Measurements from ENCODE around the gene CUX1. TPM values are rescaled to one million over a fixed set of nuclear protein-coding genes. Genes with fewer than 3 reads are reported as not detected.

The CUX1 gene
- total and polyA plus RNA-seq, 2 of the 13 experiments (the other 11 are each of a cell fraction or from before 2014, with no cell fraction given): 13.7 to 14.9 TPM

- no peaks in the 10 kb centered on the region for H3K9me3 ChIP-seq (ENCODE audit: low read length)
- no peaks in the 10 kb centered on the region for H3K36me3 ChIP-seq (replicated peaks in 1 of 2; ENCODE audit: control insufficient read depth in 1 of 2, insufficient read depth in 2 of 2, low read length in 2 of 2)
- peaks cover 51% of the 10 kb centered on the region for H3K79me2 ChIP-seq (ENCODE audit: insufficient read depth, low read length)
- peaks cover 1% of the 10 kb centered on the region; the same call in 1 of the 2 replicates for H4K20me1 ChIP-seq (ENCODE audit: insufficient read depth, low read length)
- WGBS (ENCODE audit: low lambda C conversion rate): 94% methylated on average over 13 of the region's 13 CpGs
- no peaks in the 10 kb centered on the region for H3K27me3 ChIP-seq (ENCODE audit: control insufficient read depth in 1 of 2, insufficient read depth in 2 of 2, low read length in 2 of 2)
- no peaks in the 10 kb centered on the region for H3K4me1 ChIP-seq (ENCODE audit: insufficient read depth, low read length)
- CTCF ChIA-PET (ENCODE audit: low intra/inter-chr PET ratio, low total read pairs): no interaction called here
- no peak overlapping the region for H2AFZ ChIP-seq (ENCODE audit: low read length)
- no peak overlapping the region for H3K27ac ChIP-seq (ENCODE audit: extremely low read length, insufficient read depth, low read length)
- TF ChIP-seq NCOA1 (CRISPR knock-in tag; IDR thresholded peaks at IDR 0.05): no peak
- H3K4me2 ChIP-seq (ENCODE audit: low read depth, low read length): no peak overlapping the region
- intact Hi-C loops (cut with micrococcal nuclease; ENCODE audit: unreplicated experiment): no loop called here
- POLR2A ChIA-PET: no interaction called here
- BruUV-seq (replicated peaks): no TSS peak
- H3K9ac ChIP-seq (ENCODE audit: insufficient read depth, low read depth, low read length): no peak overlapping the region
- no peak for DNase-seq (ENCODE audit: low spot score)
- no peak overlapping the region for H3K4me3 ChIP-seq (replicated peaks in 1 of 3; ENCODE audit: insufficient read depth in 1 of 3, low read depth in 2 of 3, low read length in 3 of 3)
- no peak for FAIRE-seq
- in situ Hi-C loops (cut with HindIII; ENCODE audit: extremely low pct_ligation_motif_present, low pct_unique_long_range_greater_than_20kb): no loop called here
- ATAC-seq: no peak
Measured at GRCh38 chr7:101903515-101903868, 86.1 kb downstream of the CUX1 start.

- CTCF ChIA-PET (ENCODE audit: low intra/inter-chr PET ratio, low total read pairs): no interaction called here
- in situ Hi-C loops (cut with HindIII; ENCODE audit: extremely low pct_ligation_motif_present, low pct_unique_long_range_greater_than_20kb): no loop called here
- Histone ChIP-seq H3K4me2 (ENCODE audit: low read depth, low read length) (no peak overlapping the region), H3K9me3 (ENCODE audit: low read length) (no peaks in the 10 kb centered on the region), H3K36me3 (replicated peaks in 1 of 2; ENCODE audit: control insufficient read depth in 1 of 2, insufficient read depth in 2 of 2, low read length in 2 of 2) (no peaks in the 10 kb centered on the region), H3K4me3 (replicated peaks in 1 of 3; ENCODE audit: insufficient read depth in 1 of 3, low read depth in 2 of 3, low read length in 3 of 3) (no peak overlapping the region), H3K4me1 (ENCODE audit: insufficient read depth, low read length) (no peaks in the 10 kb centered on the region), H3K79me2 (ENCODE audit: insufficient read depth, low read length) (peaks cover 55% of the 10 kb centered on the region), H2AFZ (ENCODE audit: low read length) (no peak overlapping the region), H3K9ac (ENCODE audit: insufficient read depth, low read depth, low read length) (no peak overlapping the region), H4K20me1 (ENCODE audit: insufficient read depth, low read length) (peaks cover 6% of the 10 kb centered on the region; the same call in 1 of the 2 replicates), H3K27me3 (ENCODE audit: control insufficient read depth in 1 of 2, insufficient read depth in 2 of 2, low read length in 2 of 2) (no peaks in the 10 kb centered on the region), H3K27ac (ENCODE audit: extremely low read length, insufficient read depth, low read length) (no peak overlapping the region)
- 86% methylated on average over 10 of the region's 10 CpGs for WGBS (ENCODE audit: low lambda C conversion rate)
- FAIRE-seq: no peak
- DNase-seq (ENCODE audit: low spot score): no peak
- TF ChIP-seq MTF1 (CRISPR knock-in tag; IDR thresholded peaks at IDR 0.05) (no peak), CAMTA2 (CRISPR knock-in tag; IDR thresholded peaks at IDR 0.05; ENCODE audit: borderline replicate concordance) (no peak)
- no peak for ATAC-seq
- intact Hi-C loops (cut with micrococcal nuclease; ENCODE audit: unreplicated experiment): no loop called here
- POLR2A ChIA-PET: no interaction called here
- no TSS peak for BruUV-seq (replicated peaks)
Measured at GRCh38 chr7:101904019-101904418, 86.6 kb downstream of the CUX1 start.
